KMS-11 (cell line): ENCODE data around the gene TMEM9B.
"Not testable (repeated sequence)": the region's sequence is repeated elsewhere in the genome, so short reads cannot be mapped to it uniquely, and the experiment has no call there.

ENCODE experiments used
- H2AFZ ChIP-seq: fragments of 200-600 bp; sonication (generic); 2 replicates; pipeline ENCODE4 v1.6.1; 2016; ENCODE audit warnings: antibody characterized with exemption, mixed run types, low read depth
- H3K27ac ChIP-seq: fragments of 200-600 bp; sonication (generic); 2 replicates; pipeline ENCODE4 v1.6.1; 2016; ENCODE audit warnings: mild to moderate bottlenecking, mixed run types
- H3K27me3 ChIP-seq: fragments of 200-600 bp; sonication (generic); 2 replicates; pipeline ENCODE4 v1.6.1; 2017; ENCODE audit warnings: mild to moderate bottlenecking, low read depth, mixed run types, moderate library complexity; ENCODE audit not compliant: insufficient read depth
- H3K36me3 ChIP-seq: fragments of 200-600 bp; sonication (generic); 2 replicates; pipeline ENCODE4 v1.6.1; 2017; ENCODE audit warnings: mild to moderate bottlenecking, mixed run types; ENCODE audit not compliant: insufficient read depth
- H3K4me1 ChIP-seq: fragments of 200-600 bp; sonication (generic); 2 replicates; pipeline ENCODE4 v1.6.1; 2016; ENCODE audit warnings: mild to moderate bottlenecking, low read depth, mixed run types; ENCODE audit not compliant: poor library complexity, severe bottlenecking
- H3K4me2 ChIP-seq: fragments of 200-600 bp; sonication (generic); 2 replicates; pipeline ENCODE4 v1.7.0; 2016; ENCODE audit warnings: mild to moderate bottlenecking, mixed run types
- H3K4me3 ChIP-seq: fragments of 200-600 bp; sonication (generic); IDR thresholded peaks from 2 replicates; pipeline ENCODE4 v1.6.1; 2017; ENCODE audit warnings: low read depth, low read length, mixed read lengths; ENCODE audit not compliant: insufficient read depth
- H3K79me2 ChIP-seq: fragments of 200-600 bp; sonication (generic); 2 replicates; pipeline ENCODE4 v1.6.1; 2016; ENCODE audit warnings: low read depth, mixed run types; ENCODE audit not compliant: insufficient read depth
- H3K9ac ChIP-seq: fragments of 200-600 bp; sonication (generic); 2 replicates; pipeline ENCODE4 v1.6.1; 2016; ENCODE audit warnings: mild to moderate bottlenecking, mixed run types
- H4K20me1 ChIP-seq: fragments of 200-600 bp; sonication (generic); 2 replicates; pipeline ENCODE4 v1.6.1; 2016; ENCODE audit warnings: mild to moderate bottlenecking, mixed run types; ENCODE audit not compliant: insufficient read depth
- CTCF ChIP-seq: fragments of 200-600 bp; sonication (generic); conservative IDR thresholded peaks from 2 replicates; pipeline ENCODE4 v1.6.1; 2017; ENCODE audit warnings: low read depth, mild to moderate bottlenecking, antibody characterized with exemption, low read length, moderate library complexity, mixed read lengths

TMEM9B gene

GRCh38 chr11:8937159-8937558 lies 27.1 kb downstream of the TMEM9B start:
- no peak for TF ChIP-seq CTCF
- no peak overlapping the region for H2AFZ ChIP-seq
- H3K27me3 ChIP-seq, result no peaks in the 10 kb centered on the region
- no peaks in the 10 kb centered on the region for H3K79me2 ChIP-seq
- H3K4me2 ChIP-seq, result no peak overlapping the region
- no peak overlapping the region for H3K9ac ChIP-seq
- no peaks in the 10 kb centered on the region for H4K20me1 ChIP-seq
- no peak overlapping the region for H3K27ac ChIP-seq
- no peaks in the 10 kb centered on the region for H3K4me1 ChIP-seq
- H3K36me3 ChIP-seq, result no peaks in the 10 kb centered on the region
- no peak overlapping the region for H3K4me3 ChIP-seq

GRCh38 chr11:8935789-8936188 lies 28.5 kb downstream of the TMEM9B start:
- not testable (repeated sequence) for H2AFZ ChIP-seq, H3K4me1 ChIP-seq, H3K4me2 ChIP-seq, H3K27me3 ChIP-seq, H3K4me3 ChIP-seq, H3K9ac ChIP-seq, H3K36me3 ChIP-seq, H4K20me1 ChIP-seq, H3K27ac ChIP-seq, H3K79me2 ChIP-seq

GRCh38 chr11:8934742-8935488 lies 29.3 kb downstream of the TMEM9B start:
- Histone ChIP-seq H2AFZ (no peak overlapping the region), H3K36me3 (no peaks in the 10 kb centered on the region), H3K27me3 (no peaks in the 10 kb centered on the region), H3K4me3 (no peak overlapping the region), H3K4me2 (no peak overlapping the region), H3K27ac (no peak overlapping the region), H3K9ac (no peak overlapping the region), H3K4me1 (no peaks in the 10 kb centered on the region), H3K79me2 (no peaks in the 10 kb centered on the region), H4K20me1 (no peaks in the 10 kb centered on the region)
- no peak for TF ChIP-seq CTCF

GRCh38 chr11:8933931-8934330 lies 30.3 kb downstream of the TMEM9B start:
- no peak for TF ChIP-seq CTCF
- H3K4me2 ChIP-seq, result no peak overlapping the region

GRCh38 chr11:8932564-8933180 lies 31.6 kb downstream of the TMEM9B start, which contains the start of gene C11orf16:
C11orf16 (minus strand) TSS chr11:8932947; CDS start chr11:8932308, 639 bp downstream.
- H3K27ac ChIP-seq, result no peak within 1 kb of the TSS
- H2AFZ ChIP-seq, result no peak within 1 kb of the TSS
- no peak for TF ChIP-seq CTCF
- no peaks in the 10 kb centered on the region for H4K20me1 ChIP-seq
- no peaks in the 10 kb centered on the region for H3K79me2 ChIP-seq
- no peaks in the 10 kb centered on the region for H3K4me1 ChIP-seq
- H3K9ac ChIP-seq, result no peak within 1 kb of the TSS
- no peak within 1 kb of the TSS for H3K4me2 ChIP-seq
- H3K36me3 ChIP-seq, result no peaks in the 10 kb centered on the region
- no peak within 1 kb of the TSS for H3K4me3 ChIP-seq
- no peaks in the 10 kb centered on the region for H3K27me3 ChIP-seq

More at GRCh38 chr11:8933931-8934330, 30.3 kb downstream of the TMEM9B start:
- Histone ChIP-seq H4K20me1 (no peaks in the 10 kb centered on the region), H3K79me2 (no peaks in the 10 kb centered on the region), H2AFZ (no peak overlapping the region), H3K27ac (no peak overlapping the region), H3K4me3 (no peak overlapping the region), H3K9ac (no peak overlapping the region), H3K27me3 (no peaks in the 10 kb centered on the region), H3K36me3 (no peaks in the 10 kb centered on the region), H3K4me1 (no peaks in the 10 kb centered on the region)
